Coronary artery (tissue), 2 donors: ENCODE measurements around the gene TAPBP.

ENCODE experiments used
- DNase-seq: peaks from one replicate; pipeline ENCODE4 v3.0.0-alpha.2; 2017; ENCODE audit warnings: low spot score
- H3K27ac ChIP-seq, 2 donors: fragments of 200-600 bp; sonication (generic); one replicate each; pipeline ENCODE4 v1.5.1; 2016 to 2019
- H3K4me3 ChIP-seq: fragments of 200-600 bp; sonication (generic); 2 replicates; pipeline ENCODE4 v1.5.1; 2016; ENCODE audit warnings: mild to moderate bottlenecking, moderate library complexity
- TF ChIP-seq, protein P1 (sequence below): fragments of 200-600 bp; sonication (generic); IDR thresholded peaks from one replicate; pipeline ENCODE4 v1.5.1; 2019; ENCODE audit warnings: antibody characterized with exemption

TAPBP gene

GRCh38 chr6:33252759-33253158 lies 61.1 kb downstream of the TAPBP start:
- no peak overlapping the region for H3K4me3 ChIP-seq
- H3K27ac ChIP-seq, result no peak overlapping the region
- TF ChIP-seq, protein P1, sequence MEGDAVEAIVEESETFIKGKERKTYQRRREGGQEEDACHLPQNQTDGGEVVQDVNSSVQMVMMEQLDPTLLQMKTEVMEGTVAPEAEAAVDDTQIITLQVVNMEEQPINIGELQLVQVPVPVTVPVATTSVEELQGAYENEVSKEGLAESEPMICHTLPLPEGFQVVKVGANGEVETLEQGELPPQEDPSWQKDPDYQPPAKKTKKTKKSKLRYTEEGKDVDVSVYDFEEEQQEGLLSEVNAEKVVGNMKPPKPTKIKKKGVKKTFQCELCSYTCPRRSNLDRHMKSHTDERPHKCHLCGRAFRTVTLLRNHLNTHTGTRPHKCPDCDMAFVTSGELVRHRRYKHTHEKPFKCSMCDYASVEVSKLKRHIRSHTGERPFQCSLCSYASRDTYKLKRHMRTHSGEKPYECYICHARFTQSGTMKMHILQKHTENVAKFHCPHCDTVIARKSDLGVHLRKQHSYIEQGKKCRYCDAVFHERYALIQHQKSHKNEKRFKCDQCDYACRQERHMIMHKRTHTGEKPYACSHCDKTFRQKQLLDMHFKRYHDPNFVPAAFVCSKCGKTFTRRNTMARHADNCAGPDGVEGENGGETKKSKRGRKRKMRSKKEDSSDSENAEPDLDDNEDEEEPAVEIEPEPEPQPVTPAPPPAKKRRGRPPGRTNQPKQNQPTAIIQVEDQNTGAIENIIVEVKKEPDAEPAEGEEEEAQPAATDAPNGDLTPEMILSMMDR, result no peak
- DNase-seq, result no peak

DNA sequence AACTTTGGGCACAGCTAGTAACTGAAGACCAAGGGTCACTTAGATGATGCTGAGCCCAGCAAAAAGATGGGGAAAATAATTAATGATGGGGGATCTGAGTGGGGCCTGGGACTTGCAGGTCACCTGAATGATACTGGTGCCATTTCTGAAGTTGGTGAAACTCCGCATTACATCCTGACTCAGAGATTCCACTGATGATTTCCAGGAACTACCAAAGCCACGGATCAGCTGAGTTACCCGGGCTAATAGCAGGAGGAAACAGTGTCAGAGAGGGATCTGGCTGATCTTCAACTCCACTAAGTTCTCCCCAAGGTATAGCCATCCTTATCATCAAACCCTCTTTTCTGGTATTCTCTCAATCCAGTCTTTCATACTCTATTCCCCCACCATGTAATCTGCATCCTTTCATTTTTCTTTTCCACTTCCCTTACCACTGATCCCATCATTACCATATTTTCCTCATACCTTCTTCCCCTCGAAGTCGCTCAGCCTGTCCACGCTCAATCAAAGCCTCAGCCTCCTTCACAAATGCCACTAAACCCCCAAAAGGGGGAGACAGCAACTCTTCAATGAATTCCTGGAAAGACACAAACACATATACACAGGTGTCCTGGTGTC lies 62.4 kb downstream of the TAPBP start:
- TF ChIP-seq, protein P1, result no peak
- Histone ChIP-seq H3K4me3 (no peak overlapping the region), H3K27ac (no peak overlapping the region)
- DNase-seq, result no peak

- DNase-seq, result no peak
- TF ChIP-seq, protein P1, result no peak
- no peak overlapping the region for H3K4me3 ChIP-seq
- H3K27ac ChIP-seq, result peak overlapping the region in 1 of 2 donors; percentile 95
Measured at GRCh38 chr6:33250731-33251130, 63.1 kb downstream of the TAPBP start.

- TF ChIP-seq, protein P1, result no peak
- DNase-seq, result peak; percentile 78
- Histone ChIP-seq H3K4me3 (peak overlapping the region; percentile 76), H3K27ac (peak overlapping the region; percentile 92 to 95)
Measured at GRCh38 chr6:33249732-33250630, 63.9 kb downstream of the TAPBP start.
